ENCODE measurements around the gene PPP2R2D. TPM values are rescaled to one million over a fixed set of nuclear protein-coding genes. Genes with fewer than 3 reads are reported as not detected.

The PPP2R2D gene
- total RNA-seq, 1 experiment from 2014 or later = 35.8 TPM

- no peak for DNase-seq (ENCODE audit: low read depth)
Measured at GRCh38 chr10:131928248-131929095, 27.7 kb downstream of the PPP2R2D start.

GRCh38 chr10:131929122-131929845 lies 28.5 kb downstream of the PPP2R2D start:
- DNase-seq (ENCODE audit: low read depth) = no peak

- no peak for DNase-seq (ENCODE audit: low read depth)
Measured at GRCh38 chr10:131930150-131930549, 29.3 kb downstream of the PPP2R2D start.

- DNase-seq (ENCODE audit: low read depth) = no peak
Measured at GRCh38 chr10:131930586-131931330, 29.9 kb downstream of the PPP2R2D start.

GRCh38 chr10:131931981-131932380 lies 31.2 kb downstream of the PPP2R2D start:
- no peak for DNase-seq (ENCODE audit: low read depth)

- no peak for DNase-seq (ENCODE audit: low read depth)
Measured at GRCh38 chr10:131933016-131933695, 32.3 kb downstream of the PPP2R2D start.

GRCh38 chr10:131933696-131934086 lies 32.9 kb downstream of the PPP2R2D start:
- no peak for DNase-seq (ENCODE audit: low read depth)

- no peak for DNase-seq (ENCODE audit: low read depth)
Measured at GRCh38 chr10:131934769-131935168, 34.0 kb downstream of the PPP2R2D start.

- no peak for DNase-seq (ENCODE audit: low read depth)
Measured at GRCh38 chr10:131935260-131935659, 34.5 kb downstream of the PPP2R2D start.

GRCh38 chr10:131936294-131936693 lies 35.5 kb downstream of the PPP2R2D start:
- DNase-seq (ENCODE audit: low read depth) = no peak

- no peak for DNase-seq (ENCODE audit: low read depth)
Measured at GRCh38 chr10:131936736-131937135, 35.9 kb downstream of the PPP2R2D start.

- DNase-seq (ENCODE audit: low read depth) = no peak
Measured at GRCh38 chr10:131937836-131938235, 37.0 kb downstream of the PPP2R2D start.

- DNase-seq (ENCODE audit: low read depth) = no peak
Measured at GRCh38 chr10:131938681-131939080, 37.9 kb downstream of the PPP2R2D start.

- no peak for DNase-seq (ENCODE audit: low read depth)
Measured at GRCh38 chr10:131942455-131942854, 41.6 kb downstream of the PPP2R2D start.

- peak; percentile 51 for DNase-seq (ENCODE audit: low read depth)
Measured at GRCh38 chr10:131943021-131943814, 42.4 kb downstream of the PPP2R2D start.

- no peak for DNase-seq (ENCODE audit: low read depth)
Measured at GRCh38 chr10:131944412-131944811, 43.6 kb downstream of the PPP2R2D start.

- no peak for DNase-seq (ENCODE audit: low read depth)
Measured at GRCh38 chr10:131944976-131945695, 44.3 kb downstream of the PPP2R2D start.

GRCh38 chr10:131946321-131946751 lies 45.5 kb downstream of the PPP2R2D start:
- peak; percentile 91 for DNase-seq (ENCODE audit: low read depth)

- DNase-seq (ENCODE audit: low read depth) = no peak
Measured at GRCh38 chr10:131946880-131947279, 46.1 kb downstream of the PPP2R2D start.

All from LHCN-M2 (cell line).